ENCODE results near the gene PIGQ.

The PIGQ gene

DNA sequence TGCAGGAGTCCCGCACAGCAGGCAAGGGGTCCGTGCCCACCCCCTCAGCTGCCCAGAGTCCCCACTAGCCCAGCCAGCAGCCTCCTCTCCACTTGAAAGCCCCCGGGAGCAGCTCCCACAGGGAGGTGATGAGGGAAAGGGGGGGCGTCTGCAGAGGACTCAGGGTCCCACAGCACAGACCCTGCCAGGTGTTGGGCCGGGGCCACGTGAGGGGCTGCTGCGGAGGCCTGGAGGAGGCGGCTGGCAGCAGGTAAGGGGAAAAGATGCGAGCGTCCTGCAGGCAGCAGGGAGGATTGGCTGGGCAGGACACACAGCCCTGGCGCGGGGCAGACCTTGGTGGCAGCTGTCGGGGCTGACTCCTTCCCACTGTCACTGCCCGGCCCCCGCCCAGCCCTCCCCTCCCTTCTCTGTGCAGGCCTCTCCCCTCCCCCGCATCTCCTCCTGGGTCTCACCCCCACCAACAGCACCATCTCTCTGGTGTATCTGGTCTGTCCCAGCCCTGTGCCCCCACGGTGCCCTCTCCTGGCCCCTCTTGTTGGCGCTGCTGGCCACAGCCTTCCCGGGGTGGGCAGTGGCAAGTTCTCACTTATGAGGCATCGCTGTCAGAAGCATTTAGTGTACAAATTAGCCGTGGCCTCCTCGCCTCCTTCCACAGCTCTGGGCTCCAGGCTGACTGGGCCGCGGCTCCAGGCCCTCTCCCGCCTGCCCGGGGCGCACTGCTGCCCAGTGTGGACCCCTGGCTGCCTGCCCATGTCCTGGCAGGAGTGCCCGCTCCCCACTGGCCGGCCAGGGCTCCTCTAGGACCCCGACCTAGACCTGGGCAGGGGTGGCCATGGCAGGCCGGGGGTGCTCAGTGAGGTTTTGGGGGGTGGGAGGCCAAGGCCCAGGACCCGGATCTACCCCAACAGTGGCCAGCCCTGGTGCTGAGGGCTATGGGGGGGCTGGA lies 14.0 kb upstream of the PIGQ start:
- DNase-seq (ENCODE audit: low read depth): no peak

DNA sequence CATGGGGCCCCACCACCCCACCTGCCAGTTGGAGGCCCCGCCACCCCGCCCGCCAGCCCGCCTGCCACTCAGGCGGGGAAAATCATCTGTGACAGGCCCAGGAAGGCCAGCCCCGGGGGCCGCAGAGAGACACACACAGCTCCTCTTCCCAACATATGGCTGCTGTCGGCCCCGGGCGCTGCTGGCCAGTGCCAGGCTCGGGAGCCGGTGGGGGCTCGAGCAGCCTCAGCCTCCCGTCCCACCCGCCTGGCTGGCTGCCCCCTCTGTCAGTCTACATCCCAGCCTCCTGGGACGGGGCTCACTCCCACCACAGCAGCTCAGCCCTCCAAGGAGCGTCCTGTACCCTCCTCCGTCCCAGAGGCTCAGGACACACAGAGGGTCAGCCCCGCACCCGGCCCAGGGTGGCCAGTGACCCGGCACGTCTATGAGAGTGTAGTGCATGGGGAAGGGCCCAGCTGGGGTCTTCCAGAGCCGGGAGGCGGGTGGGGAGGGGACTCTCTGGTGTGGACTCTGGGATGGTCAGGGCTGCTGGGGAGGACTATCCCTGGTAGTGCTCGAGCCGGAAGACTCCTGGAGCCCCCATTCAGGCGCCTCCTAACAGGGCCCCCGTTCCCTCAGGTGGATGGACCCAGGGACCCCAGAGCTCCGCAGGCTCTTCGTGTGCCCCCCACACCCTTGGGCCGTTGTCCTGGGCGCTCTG lies 13.1 kb upstream of the PIGQ start:
- no peak for DNase-seq (ENCODE audit: low read depth)

DNA sequence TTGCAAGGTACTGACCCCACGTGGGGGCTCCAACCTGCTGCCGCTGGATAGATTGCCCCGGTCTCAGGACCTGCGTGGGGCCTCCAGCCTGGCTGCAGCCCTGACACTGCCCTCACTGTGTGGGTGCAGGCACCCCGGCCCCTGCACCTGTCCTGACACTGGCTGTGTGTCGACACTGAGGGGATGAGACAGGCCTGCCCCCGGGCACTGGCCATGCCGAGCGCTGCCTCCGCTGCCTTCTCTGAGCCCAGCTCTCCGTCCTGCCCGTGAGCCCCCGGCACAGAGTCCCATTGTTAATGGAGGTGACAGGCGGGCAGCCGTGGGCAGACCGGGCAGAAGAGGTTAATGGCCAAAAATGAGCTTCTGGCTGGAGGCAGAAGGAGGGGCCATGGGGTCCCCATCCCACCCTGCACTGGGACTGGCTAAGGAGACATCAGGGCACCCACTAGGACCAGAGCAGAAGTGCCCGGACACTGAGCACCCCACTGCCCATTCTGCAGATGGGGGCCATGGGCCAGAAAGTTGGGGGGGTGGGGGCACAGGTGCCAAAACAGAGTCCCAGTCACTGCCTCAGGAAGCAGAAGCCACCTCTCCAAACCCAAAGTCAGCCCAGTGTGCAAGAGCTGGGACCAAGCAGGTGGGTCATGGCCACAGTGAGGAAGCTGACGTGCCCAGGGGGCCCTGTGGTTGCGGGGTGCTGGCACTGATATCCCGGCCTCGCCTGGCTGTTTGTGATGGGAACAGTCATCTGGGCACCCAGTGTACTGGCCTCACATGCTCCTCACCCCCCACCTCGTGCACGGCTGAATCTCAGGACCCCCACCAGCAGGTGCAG lies 12.1 kb upstream of the PIGQ start:
- DNase-seq (ENCODE audit: low read depth): no peak

DNA sequence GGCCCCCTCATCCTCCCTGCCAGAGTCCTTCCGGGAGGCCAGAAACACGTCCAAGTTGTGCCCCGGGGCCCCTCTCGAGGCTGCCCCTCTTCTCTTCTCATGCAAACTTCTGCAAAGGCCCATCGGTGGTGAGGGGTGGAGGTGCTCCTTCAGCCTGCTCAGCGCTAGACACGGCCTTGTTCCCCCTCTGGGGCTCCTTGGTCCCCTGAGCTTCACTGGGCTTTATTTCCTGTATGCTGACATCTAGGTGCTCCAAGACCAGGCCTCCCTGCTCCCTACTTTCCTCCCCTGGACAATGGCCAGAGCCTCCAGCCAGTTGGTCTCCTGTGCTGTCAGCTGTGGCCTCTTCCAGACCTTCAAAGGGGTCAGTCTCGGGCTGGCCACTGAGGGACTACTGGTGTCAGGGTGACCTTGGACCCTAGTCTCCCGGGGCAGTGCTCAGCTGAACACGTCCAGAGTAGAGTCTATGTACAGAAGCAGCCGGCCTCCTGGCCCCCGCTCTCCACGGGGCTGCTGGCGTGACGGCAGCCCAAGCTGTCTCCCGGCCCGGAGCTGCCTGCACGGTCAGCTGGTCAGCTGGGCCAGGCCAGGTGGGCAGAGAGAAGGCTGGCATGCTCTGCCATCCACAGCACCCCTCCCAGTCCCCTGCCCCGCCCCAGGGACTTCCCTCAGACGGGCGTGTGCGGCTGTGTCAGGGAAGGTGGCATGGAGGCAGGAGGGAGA lies 11.3 kb upstream of the PIGQ start:
- DNase-seq (ENCODE audit: low read depth): no peak

DNA sequence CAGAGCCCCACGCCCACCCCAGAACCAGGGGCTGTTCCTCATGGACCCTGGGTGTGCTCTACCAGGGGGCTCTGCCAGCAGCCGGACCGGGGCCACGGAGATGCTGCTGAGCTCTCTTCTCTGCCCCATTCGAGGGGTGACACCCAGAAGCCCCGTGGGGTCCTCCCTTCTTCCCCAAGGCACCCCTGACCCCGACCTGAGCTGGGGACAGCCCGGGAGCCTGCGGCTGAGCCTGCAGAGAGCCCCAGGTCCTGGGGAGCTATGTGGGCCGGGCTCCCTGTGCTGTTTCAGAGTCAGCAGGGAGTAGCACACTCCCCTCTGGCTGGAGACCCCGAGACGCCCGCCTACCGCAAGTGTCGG lies 10.8 kb upstream of the PIGQ start:
- no peak for DNase-seq (ENCODE audit: low read depth)

DNA sequence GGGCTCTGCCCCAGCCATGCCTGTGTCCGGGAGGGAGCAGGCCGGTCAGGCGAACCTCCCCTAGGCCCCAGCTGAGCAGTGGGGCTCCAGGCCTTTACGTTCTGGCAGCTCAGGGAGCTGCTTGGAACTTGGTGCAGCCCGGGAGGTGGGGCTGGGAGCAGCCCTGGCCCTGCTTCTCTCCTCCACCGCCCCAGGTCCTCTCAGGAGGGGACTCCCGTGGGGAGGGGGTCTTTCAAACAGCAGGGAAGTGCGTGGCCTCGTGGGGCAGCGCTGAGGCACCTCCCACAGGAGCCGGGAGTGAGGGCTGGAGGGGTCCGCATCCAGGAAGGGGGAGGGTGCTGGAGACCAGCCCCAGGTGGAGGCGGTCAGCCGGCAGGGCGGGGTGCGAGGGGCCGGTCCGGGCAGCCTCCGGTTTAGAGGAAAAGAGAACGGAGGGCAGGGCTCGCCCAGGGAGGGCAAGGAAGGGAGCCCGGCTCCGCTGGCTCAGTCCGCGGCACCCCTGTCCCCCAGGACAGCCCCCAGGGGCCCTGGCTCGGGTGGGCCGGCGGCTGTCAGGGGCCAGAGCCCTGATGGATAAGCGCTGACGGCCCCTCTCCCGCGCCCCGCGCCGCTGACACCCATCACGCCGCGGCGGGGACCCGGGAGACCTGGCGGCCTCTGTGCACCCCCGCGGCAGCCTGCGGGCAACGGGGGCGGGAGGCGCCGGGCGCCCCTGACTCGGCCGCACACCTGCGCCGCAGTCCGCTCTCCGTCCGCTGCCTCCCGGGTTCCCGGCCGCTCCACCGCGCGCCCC lies 10.2 kb upstream of the PIGQ start:
- DNase-seq (ENCODE audit: low read depth): no peak

DNA sequence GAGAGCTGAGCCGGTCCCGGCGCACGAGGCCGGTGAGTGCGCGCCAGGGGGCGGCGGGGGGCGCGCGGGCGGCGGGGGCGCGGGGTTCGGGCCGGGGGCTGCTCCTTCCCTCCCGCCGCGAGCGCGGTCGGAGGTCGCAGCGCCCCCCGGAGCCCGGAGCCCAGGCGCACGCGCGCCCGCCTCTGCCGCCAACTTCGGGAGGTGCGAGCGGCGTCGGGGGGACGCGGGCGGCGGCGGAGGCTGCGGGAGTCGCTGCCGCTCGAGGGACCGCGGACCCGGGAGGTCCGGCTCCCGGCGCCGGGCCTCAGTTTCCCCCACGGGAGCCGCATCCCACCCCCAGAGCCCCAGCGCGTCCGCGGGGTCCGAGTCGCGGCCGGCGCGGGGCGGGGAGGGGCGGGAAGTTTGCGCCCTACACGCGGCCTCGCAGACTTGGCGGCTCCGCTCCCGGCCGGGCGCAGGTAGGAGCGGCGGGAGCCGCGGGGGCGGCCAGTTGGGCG lies 9.5 kb upstream of the PIGQ start, which contains the start of gene PRR35:
TSS of gene PRR35 (plus strand) at position 191 of the 497 bp plus-strand sequence. CDS start 2,901 bp downstream, outside the sequence.
- no peak for DNase-seq (ENCODE audit: low read depth)

DNA sequence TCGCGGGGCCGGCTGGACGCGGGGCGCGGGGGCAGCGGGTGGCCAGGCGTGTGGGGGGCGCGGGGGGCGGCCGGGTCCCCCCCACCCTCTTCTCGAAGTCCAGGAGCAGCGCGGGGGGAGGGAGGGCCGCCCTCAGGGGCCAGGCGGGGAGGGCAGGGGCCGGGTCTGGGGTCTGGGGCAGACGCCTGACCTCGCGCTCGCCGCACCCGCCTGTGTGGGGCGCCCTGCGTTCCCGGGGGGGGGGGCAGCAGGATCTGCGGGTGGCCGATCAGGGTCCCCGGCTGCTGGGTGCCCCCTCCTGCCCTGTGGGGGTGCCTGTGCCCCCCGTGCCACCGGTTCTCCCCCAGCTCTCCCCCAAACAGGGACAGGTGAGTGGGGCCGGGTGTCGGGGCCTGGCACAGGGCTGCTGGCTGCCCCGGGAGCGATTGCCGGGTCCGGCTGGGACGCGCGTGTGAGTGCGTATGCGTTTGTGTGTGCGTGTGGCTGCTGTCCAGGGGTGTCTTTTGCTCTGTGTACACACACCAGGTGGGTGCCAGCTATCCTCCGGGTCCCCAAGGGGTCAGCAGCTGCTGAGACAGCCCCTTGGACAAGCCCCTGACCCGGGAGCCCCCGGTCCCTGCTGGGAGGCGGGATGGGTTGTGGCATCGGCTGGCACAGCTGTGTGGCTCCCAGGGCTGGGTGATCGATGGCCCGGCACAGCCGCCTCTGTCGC lies 8.9 kb upstream of the PIGQ start:
- DNase-seq (ENCODE audit: low read depth): no peak

DNA sequence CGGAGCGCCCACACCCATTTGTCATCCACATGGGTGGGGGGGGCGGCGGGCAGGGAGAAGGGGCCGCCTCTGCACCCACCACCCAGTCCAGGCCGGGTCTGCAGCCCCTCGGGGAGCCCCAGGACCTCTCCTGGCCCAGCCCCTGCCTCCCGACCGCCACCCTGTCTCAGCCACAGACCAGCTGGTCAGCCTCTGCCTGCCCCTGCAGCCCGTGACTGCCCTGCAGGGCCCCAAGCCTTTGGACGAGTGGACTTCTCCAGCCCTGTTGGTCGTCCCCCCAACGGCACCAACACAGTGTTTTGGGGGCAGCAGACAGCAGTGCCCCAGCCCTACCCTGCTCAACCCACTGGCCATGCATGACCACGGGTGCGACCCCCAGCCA lies 8.4 kb upstream of the PIGQ start:
- DNase-seq (ENCODE audit: low read depth): no peak

DNA sequence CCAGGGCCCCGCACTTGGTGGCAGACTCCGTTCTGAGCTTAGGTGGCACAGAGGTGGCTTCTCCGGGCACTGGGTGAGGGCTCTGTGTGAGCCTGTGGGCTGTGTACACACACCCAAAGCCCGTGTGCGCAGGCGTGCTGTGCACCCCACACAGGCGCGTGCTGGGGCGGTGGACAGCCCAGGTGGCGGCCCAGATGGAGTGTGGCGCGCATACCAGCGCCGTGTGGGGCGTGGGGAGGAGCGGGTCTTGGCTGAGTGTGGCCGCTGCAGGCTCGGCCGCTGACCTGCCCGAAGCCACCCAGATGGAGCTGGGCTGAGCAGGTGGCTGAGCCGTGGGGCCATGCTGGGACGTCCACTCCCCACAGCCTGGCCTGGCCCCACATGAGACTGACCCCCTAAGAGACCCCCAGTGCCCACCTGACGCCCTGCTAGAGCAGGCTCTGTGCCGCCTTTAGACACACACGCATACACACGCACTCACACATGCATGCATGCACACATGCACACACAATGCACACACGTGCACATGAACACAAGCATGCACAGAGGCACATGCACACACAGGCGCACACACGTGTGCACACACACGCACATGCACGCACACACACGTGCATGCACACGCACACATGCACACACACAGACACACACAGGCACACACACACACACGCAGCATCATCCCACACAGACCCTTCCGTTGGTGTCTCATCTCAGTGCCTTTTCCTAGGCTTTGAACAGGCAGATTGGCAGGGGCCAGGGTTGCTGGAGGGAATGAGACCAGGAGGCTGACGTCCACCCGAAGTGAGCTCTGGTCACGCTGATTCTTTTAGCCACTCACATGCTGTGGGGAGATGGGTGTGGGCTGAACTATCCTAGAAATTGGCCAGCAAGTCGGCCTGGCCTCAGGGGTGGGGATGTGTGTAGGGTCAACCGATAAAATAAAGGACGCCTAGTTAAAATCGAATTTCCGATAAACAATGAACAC lies 7.5 kb upstream of the PIGQ start:
- no peak for DNase-seq (ENCODE audit: low read depth)

DNA sequence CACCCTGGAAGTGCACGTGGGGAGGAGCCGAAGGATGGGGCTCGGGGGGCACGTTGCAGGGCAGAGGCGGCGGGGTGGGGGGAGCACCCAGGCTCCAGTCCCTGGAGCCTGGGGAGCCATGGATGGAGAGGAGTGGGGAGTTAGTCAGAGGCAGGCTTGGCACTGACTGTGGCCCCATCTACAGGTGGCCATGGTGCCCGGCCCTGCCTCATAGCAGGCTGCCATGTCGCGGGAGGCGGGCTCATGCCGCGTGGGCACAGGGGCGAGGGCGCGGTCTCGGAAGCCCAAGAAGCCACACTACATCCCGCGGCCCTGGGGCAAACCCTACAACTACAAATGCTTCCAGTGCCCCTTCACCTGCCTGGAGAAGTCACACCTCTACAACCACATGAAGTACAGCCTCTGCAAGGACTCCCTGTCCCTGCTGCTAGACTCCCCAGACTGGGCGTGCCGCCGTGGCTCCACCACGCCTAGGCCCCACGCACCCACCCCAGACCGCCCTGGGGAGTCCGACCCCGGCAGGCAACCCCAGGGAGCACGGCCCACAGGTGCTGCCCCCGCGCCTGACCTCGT lies 6.6 kb upstream of the PIGQ start:
- no peak for DNase-seq (ENCODE audit: low read depth)

DNA sequence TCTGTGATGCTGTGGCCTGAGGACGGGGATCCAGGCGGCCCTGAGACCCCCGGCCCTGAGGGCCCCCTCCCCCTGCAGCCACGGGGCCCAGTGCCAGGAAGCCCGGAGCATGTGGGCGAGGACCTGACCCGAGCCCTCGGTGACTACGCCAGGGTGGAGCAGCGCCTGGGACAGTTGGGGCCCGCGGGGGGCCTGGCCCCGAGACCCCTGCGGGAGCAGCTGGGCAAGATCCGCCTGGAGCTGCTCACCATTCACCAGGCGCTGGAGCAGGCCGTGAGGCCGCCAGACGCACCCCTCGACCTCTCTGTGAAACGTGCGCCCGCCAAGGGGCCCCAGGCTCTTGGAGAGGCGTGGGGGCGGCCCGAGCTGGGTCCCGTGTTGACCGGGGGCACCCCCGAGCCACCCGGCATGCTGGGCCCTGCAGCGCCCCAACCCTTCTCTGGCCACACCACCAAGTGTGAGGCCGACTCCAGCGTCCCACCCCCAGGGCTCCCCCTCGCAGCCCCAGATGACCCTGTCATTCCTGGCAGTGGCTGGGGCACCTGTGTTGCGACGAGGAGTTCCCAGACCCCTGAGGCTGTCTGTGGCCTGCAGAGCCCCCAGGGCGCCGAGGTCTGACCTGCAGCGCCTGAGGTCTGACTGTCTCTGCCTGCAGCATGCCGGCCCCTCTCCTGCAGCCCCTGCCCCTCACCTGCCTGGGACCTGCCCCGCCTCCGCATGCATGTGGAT lies 4.9 kb upstream of the PIGQ start:
- no peak for DNase-seq (ENCODE audit: low read depth)

DNA sequence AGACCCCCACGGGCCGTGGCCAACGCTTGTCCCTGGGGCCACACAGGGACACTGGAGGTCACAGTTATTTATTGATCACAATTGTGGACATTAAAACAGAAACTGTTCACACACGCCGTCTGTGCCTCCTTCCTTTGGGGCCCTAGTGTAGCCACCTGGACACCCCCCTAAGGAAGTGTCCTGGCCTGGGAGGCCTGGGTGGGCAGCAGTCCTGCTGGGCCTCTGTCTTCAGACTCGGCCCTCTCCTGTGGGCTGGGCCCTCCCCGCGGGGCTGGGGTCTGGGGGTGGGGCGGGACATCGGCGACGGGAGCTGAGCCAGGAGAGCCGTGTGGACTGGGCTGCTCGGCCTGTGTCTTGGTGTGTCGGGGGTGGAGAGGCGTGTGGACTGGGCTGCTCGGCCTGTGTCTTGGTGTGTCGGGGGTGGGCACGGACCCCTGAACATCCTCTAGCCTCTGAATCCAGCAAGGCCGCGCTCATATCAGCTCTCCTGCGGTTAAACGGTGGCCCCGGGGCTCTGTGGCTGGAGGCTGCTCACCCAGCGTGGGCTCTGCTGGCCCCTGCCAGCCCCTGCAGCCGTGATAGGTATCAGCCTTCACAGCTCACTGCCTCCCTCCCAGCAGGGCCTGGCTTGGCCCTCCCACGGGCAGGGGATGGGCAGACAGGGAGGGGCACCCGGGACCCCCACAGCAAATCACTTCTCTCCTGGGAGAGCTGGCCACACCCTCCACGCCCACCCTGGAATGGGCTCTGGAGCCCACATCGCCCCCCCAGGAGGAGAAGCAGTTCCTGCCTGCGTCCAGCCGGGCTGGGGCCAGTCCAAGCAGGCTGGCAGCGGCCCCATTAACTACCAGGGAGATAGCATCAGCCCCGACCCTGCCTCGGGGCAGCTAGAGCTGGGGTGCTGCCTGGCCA lies 4.1 kb upstream of the PIGQ start:
- DNase-seq (ENCODE audit: low read depth): no peak

DNA sequence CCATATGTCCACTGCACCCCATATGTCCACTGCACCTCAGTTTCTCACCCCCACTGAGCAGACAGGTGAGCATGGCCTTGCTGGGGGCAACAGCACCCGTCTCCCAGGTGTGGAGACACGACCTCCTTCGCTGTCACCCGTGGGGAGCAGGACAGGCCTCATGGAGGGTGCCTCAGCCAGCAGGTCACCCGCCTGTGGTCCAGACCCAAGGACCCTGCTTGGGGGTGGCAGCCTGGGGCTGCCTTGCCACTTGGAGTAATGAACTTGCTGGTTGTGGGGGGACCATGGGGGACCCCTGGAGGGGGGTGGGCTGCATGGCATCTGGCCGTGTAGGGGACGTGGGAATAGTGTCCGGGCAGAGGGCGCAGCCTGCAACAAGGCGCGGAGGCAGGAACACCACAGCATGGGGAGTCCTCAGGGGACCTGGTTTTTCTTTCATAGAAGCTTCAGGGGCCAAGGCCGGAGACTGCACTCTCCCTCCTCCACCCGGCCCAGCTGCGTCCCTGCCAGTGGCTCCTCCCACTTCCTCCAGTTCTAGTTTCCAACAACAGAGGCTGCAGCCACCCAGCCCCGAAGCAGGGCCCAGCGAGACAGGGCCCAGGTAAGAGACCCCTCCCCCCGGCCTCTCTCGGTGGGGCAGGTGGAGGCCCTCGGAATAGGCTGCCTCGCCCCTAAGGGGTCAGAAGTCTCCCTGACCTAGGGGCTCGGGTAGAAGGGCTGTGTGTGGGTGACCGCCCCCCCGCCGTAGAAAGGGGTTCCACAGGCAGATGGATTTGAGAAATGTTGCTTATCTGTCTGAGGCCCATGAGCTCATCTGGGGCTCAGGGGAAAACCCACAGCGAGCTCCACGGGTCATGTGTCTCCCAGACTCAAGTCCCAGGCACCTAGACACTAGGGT lies 3.0 kb upstream of the PIGQ start, which contains the start of gene NHLRC4:
TSS of gene NHLRC4 (plus strand) at position 531 of the 898 bp plus-strand sequence. CDS start 1,043 bp downstream, outside the sequence.
- no peak for DNase-seq (ENCODE audit: low read depth)

Measured in GM04504 (cell line).